ENCODE data around the gene RTP3.

The RTP3 gene

GRCh38 chr3:46463868-46464241 lies 33.9 kb upstream of the RTP3 start:
- no peaks in the 10 kb centered on the region for H3K9me3 ChIP-seq (ENCODE audit: insufficient read depth, low read length)
- no peaks in the 10 kb centered on the region for H4K20me1 ChIP-seq (ENCODE audit: low read depth, low read length)
- H3F3A ChIP-seq (ENCODE audit: insufficient read depth): no peaks in the 10 kb centered on the region
- H3K27me3 ChIP-seq (ENCODE audit: low read length): no peaks in the 10 kb centered on the region
- no peak overlapping the region for H3K27ac ChIP-seq (ENCODE audit: low read depth, low read length)
- no peak overlapping the region for H3K9ac ChIP-seq (ENCODE audit: low read length)
- no peak overlapping the region for H2AFZ ChIP-seq (ENCODE audit: low read depth, low read length, severe bottlenecking)
- H3K79me2 ChIP-seq (ENCODE audit: insufficient read depth, low read length): no peaks in the 10 kb centered on the region
- H3K4me3 ChIP-seq (ENCODE audit: insufficient read depth, low read length, poor library complexity, severe bottlenecking): no peak overlapping the region
- no peak for TF ChIP-seq EZH2phosphoT487 (conservative IDR thresholded peaks at IDR 0.05; ENCODE audit: low read length)
- TF ChIP-seq CTCF (IDR thresholded peaks at IDR 0.05; ENCODE audit: insufficient read depth, low read length, poor library complexity, severe bottlenecking): no peak
- no peak overlapping the region for H3K4me2 ChIP-seq (ENCODE audit: low read depth, low read length, poor library complexity, severe bottlenecking)
- no peaks in the 10 kb centered on the region for H3K36me3 ChIP-seq (ENCODE audit: low read length)
- no peaks in the 10 kb centered on the region for H3K9me2 ChIP-seq (replicated peaks; ENCODE audit: insufficient read depth, low read length)

GRCh38 chr3:46464326-46465195 lies 33.2 kb upstream of the RTP3 start, which contains the start of gene LTF:
Gene LTF (minus strand): TSS chr3:46464905. CDS start chr3:46464867, 38 bp downstream.
- Histone ChIP-seq H3K9ac (ENCODE audit: low read length) (no peak within 1 kb of the TSS), H4K20me1 (ENCODE audit: low read depth, low read length) (no peaks in the 10 kb centered on the region), H2AFZ (ENCODE audit: low read depth, low read length, severe bottlenecking) (no peak within 1 kb of the TSS), H3K4me3 (ENCODE audit: insufficient read depth, low read length, poor library complexity, severe bottlenecking) (no peak within 1 kb of the TSS), H3K36me3 (ENCODE audit: low read length) (no peaks in the 10 kb centered on the region), H3K9me3 (ENCODE audit: insufficient read depth, low read length) (no peaks in the 10 kb centered on the region), H3K27ac (ENCODE audit: low read depth, low read length) (no peak within 1 kb of the TSS), H3K79me2 (ENCODE audit: insufficient read depth, low read length) (no peaks in the 10 kb centered on the region), H3K9me2 (replicated peaks; ENCODE audit: insufficient read depth, low read length) (no peaks in the 10 kb centered on the region), H3K27me3 (ENCODE audit: low read length) (no peaks in the 10 kb centered on the region), H3K4me2 (ENCODE audit: low read depth, low read length, poor library complexity, severe bottlenecking) (no peak within 1 kb of the TSS), H3F3A (ENCODE audit: insufficient read depth) (no peaks in the 10 kb centered on the region)
- TF ChIP-seq EZH2phosphoT487 (conservative IDR thresholded peaks at IDR 0.05; ENCODE audit: low read length) (no peak), CTCF (IDR thresholded peaks at IDR 0.05; ENCODE audit: insufficient read depth, low read length, poor library complexity, severe bottlenecking) (no peak)

- no peak overlapping the region for H3K27ac ChIP-seq (ENCODE audit: low read depth, low read length)
- H3F3A ChIP-seq (ENCODE audit: insufficient read depth): no peaks in the 10 kb centered on the region
- H4K20me1 ChIP-seq (ENCODE audit: low read depth, low read length): no peaks in the 10 kb centered on the region
- H3K9ac ChIP-seq (ENCODE audit: low read length): no peak overlapping the region
- TF ChIP-seq CTCF (IDR thresholded peaks at IDR 0.05; ENCODE audit: insufficient read depth, low read length, poor library complexity, severe bottlenecking) (no peak), EZH2phosphoT487 (conservative IDR thresholded peaks at IDR 0.05; ENCODE audit: low read length) (no peak)
- no peak overlapping the region for H3K4me2 ChIP-seq (ENCODE audit: low read depth, low read length, poor library complexity, severe bottlenecking)
- H3K9me2 ChIP-seq (replicated peaks; ENCODE audit: insufficient read depth, low read length): no peaks in the 10 kb centered on the region
- no peak overlapping the region for H3K4me3 ChIP-seq (ENCODE audit: insufficient read depth, low read length, poor library complexity, severe bottlenecking)
- no peaks in the 10 kb centered on the region for H3K27me3 ChIP-seq (ENCODE audit: low read length)
- no peaks in the 10 kb centered on the region for H3K36me3 ChIP-seq (ENCODE audit: low read length)
- no peaks in the 10 kb centered on the region for H3K9me3 ChIP-seq (ENCODE audit: insufficient read depth, low read length)
- H2AFZ ChIP-seq (ENCODE audit: low read depth, low read length, severe bottlenecking): no peak overlapping the region
- H3K79me2 ChIP-seq (ENCODE audit: insufficient read depth, low read length): no peaks in the 10 kb centered on the region
These were observed 32.6 kb upstream of the RTP3 start for GRCh38 chr3:46465196-46465520.

Data from SU-DHL-6 (cell line).